Loucy (cell line): ENCODE results near the gene SORCS2.

Experiments
- CTCF ChIP-seq: fragments of 200-600 bp; sonication (generic); conservative IDR thresholded peaks from 2 replicates; pipeline ENCODE4 v1.5.1; 2014; ENCODE audit warnings: mild to moderate bottlenecking, antibody characterized with exemption, low read length
- EZH2phosphoT487 ChIP-seq: fragments of 200-600 bp; IDR thresholded peaks from 2 replicates; pipeline ENCODE4 v1.6.1; 2018; ENCODE audit warnings: antibody characterized with exemption, mild to moderate bottlenecking, moderate library complexity, borderline replicate concordance

- TF ChIP-seq CTCF (no peak), EZH2phosphoT487 (no peak)
Observed at GRCh38 chr4:7648544-7649395, 456.4 kb downstream of the SORCS2 start.
